NCI-H2171 treated with DMSO at 0.1 percent for 48 hours (cell line): ENCODE results near the gene AGPAT2.

Experiments used
- DNase-seq: peaks from one replicate; lab custom pipeline; 2025; lab: John Stamatoyannopoulos, UW

Gene AGPAT2

GRCh38 chr9:136673088-136673974 lies 13.9 kb downstream of the AGPAT2 start:
- no peak for DNase-seq

- DNase-seq: no peak
Observed at GRCh38 chr9:136672431-136673087, 14.7 kb downstream of the AGPAT2 start.

GRCh38 chr9:136671646-136672430 lies 15.4 kb downstream of the AGPAT2 start:
- peak; percentile 33 for DNase-seq

- no peak for DNase-seq
Observed at GRCh38 chr9:136671254-136671614, 16.0 kb downstream of the AGPAT2 start.

- no peak for DNase-seq
Observed at GRCh38 chr9:136670576-136671253, 16.5 kb downstream of the AGPAT2 start.

GRCh38 chr9:136669791-136670464 lies 17.3 kb downstream of the AGPAT2 start:
- no peak for DNase-seq

- DNase-seq: no peak
Observed at GRCh38 chr9:136668983-136669790, 18.1 kb downstream of the AGPAT2 start.

- DNase-seq: no peak
Observed at GRCh38 chr9:136667940-136668760, 19.1 kb downstream of the AGPAT2 start.

GRCh38 chr9:136667214-136667939 lies 19.9 kb downstream of the AGPAT2 start:
- DNase-seq: no peak

GRCh38 chr9:136666372-136667213 lies 20.7 kb downstream of the AGPAT2 start:
- DNase-seq: no peak

- no peak for DNase-seq
Observed at GRCh38 chr9:136665704-136666371, 21.4 kb downstream of the AGPAT2 start.

- no peak for DNase-seq
Observed at GRCh38 chr9:136665111-136665703, 22.1 kb downstream of the AGPAT2 start.

- no peak for DNase-seq
Observed at GRCh38 chr9:136664000-136664915, 23.0 kb downstream of the AGPAT2 start.

- DNase-seq: no peak
Observed at GRCh38 chr9:136662656-136663581, 24.3 kb downstream of the AGPAT2 start, which contains the start of gene EGFL7. Gene EGFL7, plus strand, starts transcription at chr9:136662916. Its CDS starts 5,367 bp downstream, at chr9:136668283.

GRCh38 chr9:136662326-136662655 lies 25.0 kb downstream of the AGPAT2 start:
- DNase-seq: no peak
